Cardiac fibroblast (primary cell): ENCODE measurements around the gene SNX13.

Source experiments
- DNase-seq, 2 donors: peaks; one replicate each; pipeline versions ENCODE4 v3.0.0 to v3.0.0-alpha.2; 2010; ENCODE audit warnings: low read depth in 2 of 2
- H3K4me3 ChIP-seq, 2 donors: replicated peaks in 1 of 2; 1 replicate in 1 of 2; 2 replicates in 1 of 2; pipeline ENCODE4 v1.5.1; 2011; ENCODE audit warnings: low read depth in 2 of 2, low read length in 2 of 2, mild to moderate bottlenecking in 2 of 2, moderate library complexity in 1 of 2
- CTCF ChIP-seq: IDR thresholded peaks from one replicate; pipeline ENCODE4 v1.5.1; 2011; ENCODE audit warnings: low read depth, mild to moderate bottlenecking, low read length, inconsistent platforms

Gene SNX13

GRCh38 chr7:17770710-17771375 lies 169.5 kb downstream of the SNX13 start:
- no peak overlapping the region for H3K4me3 ChIP-seq
- no peak for TF ChIP-seq CTCF
- DNase-seq = no peak

GRCh38 chr7:17769918-17770317 lies 170.4 kb downstream of the SNX13 start:
- peak; percentile 76 for TF ChIP-seq CTCF
- no peak overlapping the region for H3K4me3 ChIP-seq
- peak; percentile 82 to 85 for DNase-seq

- no peak for DNase-seq
- TF ChIP-seq CTCF = no peak
- H3K4me3 ChIP-seq = no peak overlapping the region
Observed at GRCh38 chr7:17758008-17758407, 182.3 kb downstream of the SNX13 start.

DNA sequence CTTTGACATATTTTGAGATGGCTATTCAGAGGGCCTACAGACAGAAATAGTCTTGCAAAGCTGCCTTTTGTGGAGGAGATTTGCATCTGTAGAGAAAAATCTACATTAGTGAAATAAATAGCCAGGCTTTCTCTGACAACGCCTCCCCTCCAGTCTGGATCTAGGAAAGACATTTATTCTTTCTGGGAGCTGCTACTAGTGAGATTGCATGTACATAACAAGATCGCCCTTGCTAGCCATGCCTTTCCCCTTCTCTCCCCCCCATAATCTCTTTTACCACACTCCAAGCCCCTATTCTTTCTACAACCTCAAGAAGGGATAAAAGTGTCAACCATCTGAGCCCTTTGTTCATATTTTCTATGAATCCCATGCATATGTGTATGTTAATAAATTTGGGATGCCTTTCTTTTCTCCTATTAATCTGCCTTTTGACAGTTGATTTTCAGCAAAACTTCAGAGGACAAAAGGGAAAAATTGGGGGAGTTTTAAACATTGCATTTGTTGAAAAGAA lies 194.2 kb downstream of the SNX13 start:
- no peak overlapping the region for H3K4me3 ChIP-seq
- DNase-seq = no peak
- no peak for TF ChIP-seq CTCF

GRCh38 chr7:17745610-17746009 lies 194.7 kb downstream of the SNX13 start:
- no peak overlapping the region for H3K4me3 ChIP-seq
- no peak for TF ChIP-seq CTCF
- DNase-seq = no peak

DNA sequence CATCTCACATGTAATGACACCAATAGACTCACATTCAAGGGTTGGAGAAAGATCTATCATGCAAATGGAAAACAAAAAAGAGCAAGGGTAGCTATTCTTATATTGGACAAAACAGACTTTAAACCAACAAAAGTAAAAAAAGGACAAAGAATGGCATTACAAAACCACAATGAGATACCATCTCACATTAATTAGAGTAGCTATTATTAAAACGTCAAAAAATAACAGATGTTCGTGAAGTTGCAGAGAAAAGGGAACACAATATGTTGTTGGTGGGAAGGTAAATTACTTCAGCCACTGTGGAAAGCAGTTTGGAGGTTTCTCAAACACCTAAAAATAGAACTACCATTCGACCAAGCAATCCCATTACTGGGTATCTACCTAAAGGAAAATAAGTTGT lies 197.0 kb downstream of the SNX13 start:
- no peak overlapping the region for H3K4me3 ChIP-seq
- TF ChIP-seq CTCF = no peak
- no peak for DNase-seq

- H3K4me3 ChIP-seq = no peak overlapping the region
- no peak for DNase-seq
- TF ChIP-seq CTCF = no peak
Observed at GRCh38 chr7:17741426-17741825, 198.9 kb downstream of the SNX13 start.
